Measurements from ENCODE around the gene ETFRF1.

ETFRF1 gene

GRCh38 chr12:25254271-25254880 lies 59.3 kb downstream of the ETFRF1 start:
- Histone ChIP-seq H2AFZ (ENCODE audit: low read depth) (no peak overlapping the region), H3K4me2 (no peak overlapping the region), H3K4me3 (IDR thresholded peaks at IDR 0.05; ENCODE audit: insufficient read depth, low read depth, low read length) (no peak overlapping the region), H3K79me2 (ENCODE audit: insufficient read depth, low read depth) (peaks cover 5% of the 10 kb centered on the region; the same call in 1 of the 2 replicates), H4K20me1 (ENCODE audit: insufficient read depth) (no peaks in the 10 kb centered on the region), H3K36me3 (ENCODE audit: insufficient read depth) (no peaks in the 10 kb centered on the region), H3K9ac (no peak overlapping the region), H3K4me1 (ENCODE audit: low read depth, poor library complexity, severe bottlenecking) (peaks cover 12% of the 10 kb centered on the region), H3K27me3 (ENCODE audit: insufficient read depth, low read depth) (no peaks in the 10 kb centered on the region), H3K27ac (no peak overlapping the region)
- no peak for TF ChIP-seq CTCF (conservative IDR thresholded peaks at IDR 0.05; ENCODE audit: low read depth, low read length)
